Activated T-cell treated with anti-CD3 and anti-CD28 coated beads for 24 hours (primary cell): ENCODE data around the gene WDR31.
"Not testable (repeated sequence)": the region's sequence is repeated elsewhere in the genome, so short reads cannot be mapped to it uniquely, and the experiment has no call there.

Source experiments
- DNase-seq: peaks from one replicate; pipeline ENCODE4 v3.0.0-alpha.2; 2020; ENCODE audit warnings: low read depth

WDR31 gene

DNA sequence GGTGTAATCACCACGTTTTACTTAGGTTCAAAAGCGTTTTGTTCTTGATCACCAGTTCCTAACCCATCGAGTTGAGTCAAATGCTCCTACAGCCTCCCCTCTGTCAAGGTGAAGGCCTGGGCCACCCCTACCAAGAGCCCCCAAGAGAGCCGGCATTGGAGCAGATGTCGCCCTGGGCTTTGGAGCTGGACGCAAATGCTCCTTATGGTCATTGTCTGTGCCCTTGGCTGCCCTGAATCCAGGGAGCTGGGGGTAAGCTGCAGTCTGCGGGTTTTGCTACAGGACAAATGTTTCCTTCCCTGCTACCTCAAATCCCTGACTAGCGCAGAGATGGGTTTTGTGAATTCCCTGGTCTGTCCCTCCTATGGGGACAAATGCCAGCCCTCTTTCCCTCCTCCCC is 41.8 kb downstream of the WDR31 start:
- no peak for DNase-seq

DNA sequence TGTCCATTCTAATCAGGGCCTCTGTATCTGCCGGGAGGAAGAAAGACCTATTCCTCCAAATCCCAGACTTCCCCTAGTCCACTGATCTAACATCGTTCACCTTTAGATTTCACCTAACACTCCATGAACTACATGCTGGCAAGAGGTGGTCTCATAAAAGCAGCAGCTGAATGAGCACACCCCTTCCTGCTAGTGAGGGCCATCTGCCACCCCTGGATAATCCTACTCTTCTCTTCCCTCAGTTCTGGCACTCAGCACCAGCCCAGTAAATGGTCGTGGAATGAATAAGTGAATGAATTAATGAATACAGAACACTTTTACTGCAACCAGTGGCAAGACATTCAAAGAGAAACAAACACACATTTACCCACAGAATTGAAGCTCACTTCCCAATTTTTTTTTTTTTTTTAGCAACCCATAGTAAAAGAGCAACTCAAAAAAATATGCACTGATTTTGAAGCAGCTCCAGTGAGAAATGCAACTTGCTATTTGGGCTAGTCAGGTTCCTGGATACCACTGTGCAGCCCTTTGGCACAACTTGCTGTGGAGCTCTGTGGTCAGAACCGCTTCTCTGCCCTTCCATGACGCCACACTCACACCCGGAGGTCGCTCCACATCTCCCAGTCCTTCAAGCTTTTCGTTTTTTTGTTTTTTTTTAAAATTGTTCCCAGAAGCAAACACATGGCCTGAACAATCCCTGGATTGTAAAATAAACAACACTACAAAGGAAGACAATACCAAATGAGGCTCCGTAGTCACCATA is 43.1 kb downstream of the WDR31 start:
- no peak for DNase-seq

DNA sequence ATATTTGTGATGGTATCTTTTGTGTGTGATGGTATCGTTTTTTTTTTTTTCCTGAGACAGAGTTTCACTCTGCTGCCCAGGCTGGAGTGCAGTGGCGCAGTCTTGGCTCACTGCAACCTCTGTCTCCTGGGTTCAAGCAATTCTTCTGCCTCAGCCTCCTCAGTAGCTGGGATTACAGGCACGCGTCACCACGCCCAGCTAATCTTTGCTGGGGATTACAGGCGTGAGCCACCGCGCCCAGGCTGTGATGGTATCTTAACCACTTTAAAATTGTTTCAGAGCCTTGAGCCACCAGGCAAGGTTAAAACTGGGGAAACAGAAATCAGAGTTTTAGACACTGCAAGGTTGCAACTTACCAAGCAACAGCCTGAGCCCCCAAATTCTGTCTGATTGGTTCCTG is 43.8 kb downstream of the WDR31 start:
- DNase-seq, result not testable (repeated sequence)

DNA sequence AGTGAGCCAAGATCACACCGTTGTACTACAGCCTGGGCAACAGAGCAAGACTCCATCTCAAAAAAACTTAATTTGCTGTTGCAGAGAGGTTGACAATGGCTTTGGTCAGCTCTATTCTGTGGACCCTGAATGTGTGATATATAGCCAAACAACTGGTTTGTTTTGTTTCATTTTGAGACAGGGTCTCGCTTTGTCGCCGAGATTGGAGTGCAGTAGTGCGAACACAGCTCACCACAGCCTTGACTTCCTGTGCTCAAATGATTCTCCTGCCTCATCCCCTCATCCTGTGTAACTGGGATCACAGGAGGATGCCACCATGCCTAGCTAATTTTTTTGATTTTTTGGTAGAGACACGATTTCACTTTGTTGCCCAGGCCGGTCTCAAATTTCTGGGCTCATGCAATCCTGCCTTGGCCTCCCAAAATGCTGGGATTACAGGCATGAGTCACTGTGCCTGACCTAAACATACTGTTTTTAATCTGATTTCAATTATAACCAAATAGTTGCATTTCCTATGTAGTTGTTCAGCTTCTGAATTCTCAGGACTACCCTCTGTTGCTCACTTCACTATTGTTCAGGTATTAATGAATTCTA is 46.7 kb downstream of the WDR31 start:
- no peak for DNase-seq

DNA sequence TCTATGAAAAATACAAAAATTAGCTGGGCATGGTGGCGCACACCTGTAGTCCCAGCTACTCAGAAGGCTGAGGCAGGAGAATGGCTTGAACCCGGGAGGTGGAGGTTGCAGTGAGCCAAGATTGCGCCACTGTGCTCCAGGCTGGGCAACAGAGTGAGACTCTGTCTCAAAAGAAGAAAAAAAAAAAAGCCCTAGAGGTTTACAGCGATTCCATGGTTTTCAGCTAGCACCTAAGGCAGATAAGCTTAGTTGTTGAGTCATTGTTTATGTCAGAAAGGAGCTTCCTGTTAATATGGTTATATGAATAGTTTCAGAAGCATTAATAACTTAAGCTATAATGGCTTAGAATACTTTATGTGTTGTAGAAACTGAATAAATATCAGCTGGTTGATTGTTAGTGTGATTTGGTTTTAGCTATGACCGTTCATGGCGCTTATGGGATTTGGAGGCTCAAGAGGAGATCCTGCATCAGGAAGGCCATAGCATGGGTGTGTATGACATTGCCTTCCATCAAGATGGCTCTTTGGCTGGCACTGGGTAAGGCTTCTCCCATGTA is 49.9 kb downstream of the WDR31 start:
- no peak for DNase-seq

DNA sequence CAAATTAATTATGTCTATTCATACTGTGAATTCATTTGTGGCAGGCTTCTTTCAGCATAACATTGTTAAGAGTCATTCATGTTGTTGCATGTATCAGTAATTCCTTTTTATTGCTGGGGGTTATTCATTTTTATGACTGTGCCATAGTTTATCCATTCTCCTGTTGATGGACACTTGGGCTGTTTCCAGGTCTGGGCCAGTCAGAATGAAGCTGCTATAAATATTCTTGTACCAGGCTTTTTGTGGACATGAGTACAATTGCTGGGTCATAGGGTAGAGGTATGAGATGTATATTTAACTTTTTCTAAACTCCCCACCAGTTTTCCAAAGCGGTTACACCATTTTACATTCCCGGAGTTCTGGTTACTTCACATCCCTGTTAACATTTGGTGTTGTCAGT is 51.0 kb downstream of the WDR31 start:
- no peak for DNase-seq

DNA sequence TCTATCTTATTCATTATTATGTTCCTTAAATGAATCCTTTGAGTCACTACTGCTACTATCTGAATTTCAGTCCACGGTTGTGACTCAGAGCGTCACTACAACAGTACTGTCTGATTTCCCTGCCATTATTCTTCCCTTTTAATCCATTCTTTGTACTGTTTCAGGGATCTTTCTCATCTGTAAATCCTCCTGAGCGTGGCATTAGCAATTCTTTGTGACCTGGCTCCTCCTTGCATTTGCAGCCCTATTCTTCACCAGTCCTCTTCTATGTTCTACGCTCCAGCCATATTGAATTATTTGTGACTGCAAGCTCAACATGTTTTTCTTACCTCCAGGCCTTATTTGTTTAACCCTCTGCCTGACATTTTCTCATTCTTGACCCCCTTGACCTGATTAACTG is 58.7 kb downstream of the WDR31 start:
- DNase-seq, result no peak

DNA sequence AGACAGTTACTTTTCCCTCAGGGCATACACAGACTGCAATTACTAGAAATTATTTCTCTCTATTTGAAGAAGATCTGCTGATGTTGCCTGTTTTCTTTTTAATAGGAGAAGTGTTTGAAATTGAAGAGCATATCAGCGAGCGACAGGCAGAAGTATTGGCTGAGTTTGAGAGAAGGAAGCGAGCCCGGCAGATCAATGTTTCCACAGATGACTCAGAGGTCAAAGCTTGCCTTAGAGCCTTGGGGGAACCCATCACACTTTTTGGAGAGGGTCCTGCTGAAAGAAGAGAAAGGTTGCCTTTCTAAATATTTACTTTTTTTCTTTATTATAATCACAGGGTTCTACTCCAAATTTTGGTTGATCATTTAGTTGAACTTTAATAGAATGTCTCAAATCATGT is 61.2 kb downstream of the WDR31 start:
- no peak for DNase-seq

DNA sequence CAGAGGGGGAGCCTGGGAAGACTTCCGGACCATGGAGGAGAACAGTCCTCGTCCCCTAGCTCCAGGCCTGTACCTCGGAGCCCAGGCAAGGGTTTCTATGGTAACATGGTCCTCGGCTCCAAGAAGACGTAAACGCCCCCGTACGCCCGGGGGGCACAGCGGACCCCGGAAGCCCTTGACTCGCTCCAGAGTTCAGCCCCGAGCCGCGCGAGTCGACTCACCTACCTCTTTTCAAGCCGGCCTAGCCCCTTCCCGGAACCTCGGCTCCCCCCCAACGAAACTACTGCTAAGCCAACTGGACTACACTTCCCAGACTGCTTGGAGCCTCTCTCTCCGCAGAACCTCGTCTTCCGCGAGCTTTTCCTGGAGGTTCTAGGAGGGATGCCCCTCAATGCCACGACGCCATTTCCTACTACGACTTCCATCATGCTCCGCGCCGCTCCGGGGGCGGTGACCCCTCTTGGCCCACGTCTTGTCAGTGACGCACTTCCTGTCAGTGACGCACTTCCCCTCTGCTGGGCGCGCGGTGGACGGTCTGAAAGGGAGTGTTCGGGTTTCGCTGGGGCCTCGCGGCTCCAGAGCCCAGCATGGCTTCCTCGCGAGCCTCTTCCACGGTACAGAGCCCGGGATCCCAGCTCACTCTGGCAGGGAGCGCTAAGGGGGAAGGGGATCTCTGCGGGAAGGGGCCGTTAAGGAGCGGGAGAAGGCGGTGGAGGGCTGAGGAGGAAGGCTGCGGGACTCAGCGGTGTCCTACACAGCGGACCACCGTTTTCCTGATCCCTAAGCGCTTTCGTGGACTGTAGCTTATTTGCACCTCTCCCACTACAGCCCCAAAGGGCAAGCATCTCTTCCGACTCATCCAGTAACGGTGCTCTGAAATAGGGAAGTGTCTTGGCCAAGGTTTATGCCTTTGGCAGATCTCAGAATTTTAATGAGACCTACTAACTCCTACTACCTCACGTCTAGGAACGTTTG is 64.6 kb downstream of the WDR31 start, which contains the start of the genes CDC26 and PRPF4:
TSS of gene CDC26 (minus strand) at position 416 of the 975 bp plus-strand sequence. CDS start 3,065 bp downstream, outside the sequence.
TSS of gene PRPF4 (plus strand) at position 502 of the 975 bp plus-strand sequence. CDS start at position 588, 86 bp downstream.
- DNase-seq, result peak; percentile 97

DNA sequence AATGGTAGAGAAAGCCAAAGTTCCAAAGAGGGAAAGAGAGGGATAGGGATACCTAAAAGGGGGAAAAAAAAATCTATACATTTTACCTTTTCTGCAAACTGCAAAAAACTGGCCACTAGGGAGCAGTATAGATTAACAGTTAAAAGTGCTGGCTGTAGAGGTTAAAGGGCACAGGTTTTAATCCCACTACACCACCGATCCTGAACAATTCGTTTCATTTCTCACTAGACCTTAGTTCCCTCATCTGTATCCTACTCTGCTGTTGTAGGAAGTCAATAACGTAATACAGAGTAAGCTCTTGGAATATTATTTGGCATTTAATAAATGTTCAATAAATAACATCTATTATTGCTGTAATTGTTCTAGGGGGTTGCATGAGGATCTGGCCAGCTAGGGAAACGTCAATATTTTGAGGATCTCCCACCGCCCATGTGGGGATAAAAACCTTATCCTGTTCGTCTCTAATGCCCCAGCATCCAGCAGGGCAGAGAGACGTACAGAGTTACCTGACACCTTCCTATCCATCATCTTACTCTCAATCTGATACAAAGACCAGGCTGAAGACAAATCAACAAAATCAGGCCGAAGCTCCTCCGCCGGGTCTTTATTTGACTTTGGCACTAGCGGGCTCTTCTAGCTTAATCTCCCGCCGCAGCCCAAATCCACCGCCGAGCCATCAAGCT is 65.5 kb downstream of the WDR31 start:
- DNase-seq, result peak; percentile 24

DNA sequence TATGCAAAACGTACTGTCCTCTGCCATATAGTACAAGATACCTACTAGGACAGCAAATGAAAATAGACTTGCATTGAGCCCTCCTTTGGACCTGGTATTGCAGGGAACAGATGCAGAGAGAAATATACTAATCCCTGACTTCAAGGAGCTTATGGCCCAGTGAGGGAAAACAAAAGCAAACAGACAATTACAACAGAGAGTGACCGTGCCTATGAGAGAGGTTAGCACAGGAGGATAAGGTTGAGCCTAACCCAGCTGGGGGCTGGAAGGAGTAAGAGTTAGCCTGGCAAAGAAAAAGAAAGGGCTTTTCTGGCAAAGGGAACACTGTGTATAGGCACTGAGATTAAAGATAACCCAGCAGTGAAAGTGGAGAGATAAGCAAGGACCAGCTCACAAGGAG is 70.2 kb downstream of the WDR31 start:
- DNase-seq, result no peak

DNA sequence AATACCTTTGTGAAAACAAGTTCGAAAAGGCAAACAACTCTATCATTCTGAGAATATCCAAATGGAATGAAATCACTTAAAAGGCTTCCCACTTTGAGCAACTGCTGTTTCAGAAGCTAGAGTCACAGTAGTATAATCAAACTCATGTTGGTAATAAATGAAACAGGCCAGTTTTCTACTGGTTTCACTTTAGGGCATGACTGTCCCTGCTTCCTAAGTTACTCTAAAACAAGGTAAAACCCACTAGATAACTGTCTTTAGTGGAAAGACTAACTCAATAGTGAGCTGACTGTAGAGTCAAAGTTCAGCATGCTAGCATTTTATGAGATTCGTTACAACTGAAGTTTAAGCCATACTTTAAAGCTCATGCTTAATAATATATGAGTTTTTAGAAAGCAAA is 70.7 kb downstream of the WDR31 start:
- DNase-seq, result no peak

DNA sequence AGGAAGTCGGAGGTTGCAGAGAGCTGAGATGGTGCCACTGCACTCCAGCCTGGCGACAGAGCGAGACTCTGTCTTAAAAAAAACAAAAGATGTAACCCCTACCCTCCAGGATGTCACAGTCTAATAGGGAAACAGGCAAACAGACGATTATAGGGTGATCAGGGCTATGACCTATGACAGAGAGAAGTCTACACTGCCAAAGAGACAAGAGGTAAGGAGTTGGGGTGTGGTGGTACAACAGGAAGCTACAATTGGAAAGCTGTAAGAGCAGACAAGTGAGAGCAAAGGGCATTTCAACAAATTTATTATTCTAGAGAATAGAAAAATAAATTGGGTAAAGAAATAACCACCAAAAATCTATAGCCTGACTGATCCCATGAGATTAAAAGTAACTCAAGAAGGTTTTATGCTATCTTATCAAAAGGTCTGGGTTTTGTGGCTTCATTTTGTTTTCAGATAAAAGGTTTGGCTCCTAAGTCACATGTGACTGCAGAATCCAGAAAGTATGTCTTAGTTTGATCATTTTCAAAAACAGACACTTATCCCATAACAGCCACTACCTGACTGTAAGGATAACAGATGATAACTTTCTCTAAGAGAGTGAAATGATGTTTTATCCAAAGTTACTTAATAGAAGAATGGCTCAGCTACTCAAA is 72.0 kb downstream of the WDR31 start:
- DNase-seq, result no peak

DNA sequence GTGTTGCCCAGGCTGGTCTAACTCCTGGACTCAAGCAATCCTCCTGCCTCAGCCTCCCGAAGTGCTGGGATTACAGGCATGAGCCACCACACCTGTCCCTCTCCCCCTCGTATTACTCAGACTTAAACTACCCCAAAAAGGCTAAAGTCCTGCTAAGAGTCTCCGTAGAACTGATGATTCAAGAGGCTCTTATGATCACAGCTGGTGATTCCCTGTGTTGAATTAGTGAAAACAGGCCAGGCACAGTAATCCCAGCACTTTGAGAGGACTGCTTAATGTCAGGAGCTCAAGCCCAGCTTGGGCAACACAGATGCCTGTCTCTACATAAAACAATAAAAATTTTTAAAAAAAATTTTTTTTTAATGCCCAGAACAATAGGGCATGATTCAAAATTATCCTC is 73.9 kb downstream of the WDR31 start:
- no peak for DNase-seq
